ENCODE data around the gene HLA-DOA. TPM values are rescaled to one million over a fixed set of nuclear protein-coding genes. Genes with fewer than 3 reads are reported as not detected.

Gene HLA-DOA
- total RNA-seq, 1 experiment from 2014 or later = 0.58 TPM

GRCh38 chr6:33024521-33024920, 15.1 kb upstream of the HLA-DOA start:
- Histone ChIP-seq H3K27me3 (replicated peaks; ENCODE audit: insufficient read depth, low read depth, low read length, poor library complexity) (peaks cover 23% of the 10 kb centered on the region), H3K4me1 (ENCODE audit: insufficient read depth, low read length, poor library complexity, severe bottlenecking) (no peaks in the 10 kb centered on the region), H3K9me3 (ENCODE audit: low read depth, low read length, poor library complexity, severe bottlenecking) (no peaks in the 10 kb centered on the region), H3K27ac (ENCODE audit: low read depth, low read length, poor library complexity, severe bottlenecking) (no peak overlapping the region), H3K4me3 (ENCODE audit: low read depth, low read length, poor library complexity, severe bottlenecking) (no peak overlapping the region), H3K36me3 (ENCODE audit: insufficient read depth, low read length, poor library complexity, severe bottlenecking) (no peaks in the 10 kb centered on the region)
- TF ChIP-seq, protein P1, sequence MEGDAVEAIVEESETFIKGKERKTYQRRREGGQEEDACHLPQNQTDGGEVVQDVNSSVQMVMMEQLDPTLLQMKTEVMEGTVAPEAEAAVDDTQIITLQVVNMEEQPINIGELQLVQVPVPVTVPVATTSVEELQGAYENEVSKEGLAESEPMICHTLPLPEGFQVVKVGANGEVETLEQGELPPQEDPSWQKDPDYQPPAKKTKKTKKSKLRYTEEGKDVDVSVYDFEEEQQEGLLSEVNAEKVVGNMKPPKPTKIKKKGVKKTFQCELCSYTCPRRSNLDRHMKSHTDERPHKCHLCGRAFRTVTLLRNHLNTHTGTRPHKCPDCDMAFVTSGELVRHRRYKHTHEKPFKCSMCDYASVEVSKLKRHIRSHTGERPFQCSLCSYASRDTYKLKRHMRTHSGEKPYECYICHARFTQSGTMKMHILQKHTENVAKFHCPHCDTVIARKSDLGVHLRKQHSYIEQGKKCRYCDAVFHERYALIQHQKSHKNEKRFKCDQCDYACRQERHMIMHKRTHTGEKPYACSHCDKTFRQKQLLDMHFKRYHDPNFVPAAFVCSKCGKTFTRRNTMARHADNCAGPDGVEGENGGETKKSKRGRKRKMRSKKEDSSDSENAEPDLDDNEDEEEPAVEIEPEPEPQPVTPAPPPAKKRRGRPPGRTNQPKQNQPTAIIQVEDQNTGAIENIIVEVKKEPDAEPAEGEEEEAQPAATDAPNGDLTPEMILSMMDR (conservative IDR thresholded peaks at IDR 0.05; ENCODE audit: low read depth, low read length) = no peak
- no peak for TF ChIP-seq EZH2 (IDR thresholded peaks at IDR 0.05; ENCODE audit: borderline replicate concordance, low read depth, low read length, poor library complexity, severe bottlenecking)
- no peak for DNase-seq (ENCODE audit: low spot score)
- ChIA-PET CTCF (interaction anchor here (0.7 kb wide), 1 partner anchor 25 kb away, joined by 3 read pairs; no protein-coding TSS in a partner anchor), POLR2A (ENCODE audit: low non-redundant PET) (interaction anchor here (0.6 kb wide), 1 partner anchor 28 kb away, joined by 4 read pairs; no protein-coding TSS in a partner anchor)
- BruUV-seq (replicated peaks) = no TSS peak
- intact Hi-C loops (cut with micrococcal nuclease; ENCODE audit: unreplicated experiment) = loop anchor here (10.0 kb wide), 1 partner anchor 50 kb away; the partner anchor contains the start of genes HLA-DPA1 and HLA-DPB1

- DNase-seq (ENCODE audit: low spot score) = no peak
- Histone ChIP-seq H3K9me3 (ENCODE audit: low read depth, low read length, poor library complexity, severe bottlenecking) (no peaks in the 10 kb centered on the region), H3K27me3 (replicated peaks; ENCODE audit: insufficient read depth, low read depth, low read length, poor library complexity) (peaks cover 16% of the 10 kb centered on the region), H3K4me1 (ENCODE audit: insufficient read depth, low read length, poor library complexity, severe bottlenecking) (no peaks in the 10 kb centered on the region), H3K4me3 (ENCODE audit: low read depth, low read length, poor library complexity, severe bottlenecking) (no peak overlapping the region), H3K27ac (ENCODE audit: low read depth, low read length, poor library complexity, severe bottlenecking) (no peak overlapping the region), H3K36me3 (ENCODE audit: insufficient read depth, low read length, poor library complexity, severe bottlenecking) (no peaks in the 10 kb centered on the region)
- BruUV-seq (replicated peaks) = no TSS peak
- ChIA-PET POLR2A (ENCODE audit: low non-redundant PET) (no interaction called here), CTCF (no interaction called here)
- intact Hi-C loops (cut with micrococcal nuclease; ENCODE audit: unreplicated experiment) = loop anchor here (10.0 kb wide), 1 partner anchor 51 kb away; the partner anchor contains the start of genes HLA-DPA1 and HLA-DPB1
- no peak for TF ChIP-seq EZH2 (IDR thresholded peaks at IDR 0.05; ENCODE audit: borderline replicate concordance, low read depth, low read length, poor library complexity, severe bottlenecking)
- TF ChIP-seq, protein P1 (conservative IDR thresholded peaks at IDR 0.05; ENCODE audit: low read depth, low read length) = no peak
Measured at GRCh38 chr6:33023536-33023935, 14.1 kb upstream of the HLA-DOA start.

DNA sequence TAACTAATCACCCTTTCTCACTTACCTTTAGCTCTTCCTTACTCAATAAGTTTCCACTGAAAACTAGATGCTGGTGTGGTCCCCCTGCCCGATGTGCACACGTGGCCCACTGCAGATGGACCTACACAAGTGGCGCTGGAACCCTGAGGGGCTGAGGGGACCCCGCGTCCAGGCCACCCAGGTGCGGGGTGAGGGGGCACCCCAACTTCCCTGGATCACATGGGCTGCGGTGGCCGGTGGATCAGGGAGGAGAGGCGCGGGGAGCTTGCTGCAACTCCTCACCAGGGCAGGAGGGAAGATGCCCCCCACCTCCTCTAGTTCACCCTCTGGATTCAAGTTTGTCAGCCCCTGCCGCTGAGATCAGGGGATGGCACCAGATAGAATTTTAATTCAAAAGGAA, 12.5 kb upstream of the HLA-DOA start:
- ChIA-PET CTCF (no interaction called here), POLR2A (ENCODE audit: low non-redundant PET) (no interaction called here)
- H3K27me3 ChIP-seq (replicated peaks; ENCODE audit: insufficient read depth, low read depth, low read length, poor library complexity) = peaks cover 11% of the 10 kb centered on the region
- H3K27ac ChIP-seq (ENCODE audit: low read depth, low read length, poor library complexity, severe bottlenecking) = no peak overlapping the region
- no peaks in the 10 kb centered on the region for H3K9me3 ChIP-seq (ENCODE audit: low read depth, low read length, poor library complexity, severe bottlenecking)
- BruUV-seq (replicated peaks) = no TSS peak
- TF ChIP-seq EZH2 (IDR thresholded peaks at IDR 0.05; ENCODE audit: borderline replicate concordance, low read depth, low read length, poor library complexity, severe bottlenecking) = no peak
- TF ChIP-seq, protein P1 (conservative IDR thresholded peaks at IDR 0.05; ENCODE audit: low read depth, low read length) = no peak
- DNase-seq (ENCODE audit: low spot score) = no peak
- H3K36me3 ChIP-seq (ENCODE audit: insufficient read depth, low read length, poor library complexity, severe bottlenecking) = no peaks in the 10 kb centered on the region
- no peaks in the 10 kb centered on the region for H3K4me1 ChIP-seq (ENCODE audit: insufficient read depth, low read length, poor library complexity, severe bottlenecking)
- intact Hi-C loops (cut with micrococcal nuclease; ENCODE audit: unreplicated experiment) = loop anchor here (10.0 kb wide), 1 partner anchor 53 kb away; the partner anchor contains the start of genes HLA-DPA1 and HLA-DPB1
- no peak overlapping the region for H3K4me3 ChIP-seq (ENCODE audit: low read depth, low read length, poor library complexity, severe bottlenecking)
